ENCODE results near the gene HSD17B2.

HSD17B2 gene

DNA sequence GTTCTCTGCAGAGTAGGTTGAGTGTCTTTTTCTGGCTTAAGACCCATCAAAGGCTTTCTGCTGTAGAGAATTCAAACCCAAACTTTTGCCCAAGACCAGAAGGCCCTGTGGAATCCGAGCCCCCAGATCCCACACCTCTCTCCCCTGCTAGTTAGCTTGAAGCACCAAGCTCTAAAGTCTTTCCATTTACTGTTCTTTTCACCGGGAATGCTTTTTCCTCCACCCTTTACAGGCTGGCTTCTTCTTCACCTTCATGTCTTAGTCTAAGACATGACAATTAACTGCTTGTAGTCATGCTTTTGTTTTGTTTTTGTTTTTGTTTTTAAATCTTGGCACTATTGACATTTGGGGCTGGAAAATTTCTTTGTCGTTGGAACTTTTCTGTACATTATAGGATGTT is 15.5 kb downstream of the HSD17B2 start:
- no peak for DNase-seq (ENCODE audit: low spot score)

DNA sequence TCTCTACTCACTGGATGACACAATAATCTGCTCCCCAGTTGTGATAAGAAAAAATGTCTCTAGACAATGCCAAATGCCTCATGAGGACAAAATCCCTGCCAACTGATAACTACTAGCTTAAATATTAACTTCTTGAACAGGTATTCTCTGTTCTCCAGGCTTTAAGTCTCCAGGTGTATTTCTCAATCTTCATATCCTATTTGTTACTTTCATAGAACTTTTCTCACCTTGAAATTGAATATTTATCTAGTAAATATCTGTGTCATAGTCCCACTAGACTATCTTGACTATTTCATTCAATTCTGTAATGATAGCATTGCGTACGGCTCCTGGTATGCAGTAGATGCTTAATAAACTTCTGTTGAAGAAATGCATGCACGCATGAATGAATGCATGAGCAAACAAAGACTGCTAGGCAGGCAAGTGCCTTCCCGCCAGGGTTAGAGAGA is 15.9 kb downstream of the HSD17B2 start:
- DNase-seq (ENCODE audit: low spot score): no peak

DNA sequence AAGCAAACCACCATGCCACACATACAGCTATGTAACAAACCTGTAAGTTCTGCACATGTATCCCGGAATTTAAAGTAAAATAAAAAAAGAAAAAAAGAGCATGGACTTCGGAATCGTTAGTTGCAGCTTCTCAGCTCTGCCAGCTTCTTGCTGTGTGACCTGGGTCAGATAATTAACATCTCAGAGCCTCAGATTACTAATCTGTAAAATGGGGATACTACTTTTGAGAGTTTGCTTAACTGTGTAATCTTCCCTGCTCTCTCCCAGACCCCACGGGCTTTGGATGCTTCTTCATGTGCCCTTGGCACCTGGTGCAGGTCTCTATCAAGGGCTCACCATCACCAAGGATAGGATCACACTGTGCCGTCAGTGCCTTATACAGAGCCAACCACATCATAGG is 16.6 kb downstream of the HSD17B2 start:
- DNase-seq (ENCODE audit: low spot score): no peak

DNA sequence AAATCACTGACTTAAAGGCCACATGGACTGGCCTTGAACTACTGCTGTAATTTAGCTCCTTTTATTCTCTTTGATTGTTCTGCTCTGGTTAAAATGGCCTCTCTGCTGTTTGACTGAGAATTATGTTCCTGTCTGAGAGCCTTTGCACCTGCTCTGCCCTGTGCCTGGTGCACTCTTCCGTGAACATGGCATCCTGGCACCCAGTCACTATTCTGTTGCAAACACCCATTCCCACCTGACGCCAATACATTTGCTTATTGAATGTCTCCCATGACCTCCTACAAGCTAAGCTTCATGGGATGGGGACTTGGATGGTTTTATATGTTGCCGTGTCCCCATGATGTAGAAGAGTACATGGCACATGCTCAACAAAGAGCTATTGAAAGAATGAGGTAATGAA is 20.1 kb downstream of the HSD17B2 start:
- DNase-seq (ENCODE audit: low spot score): no peak

DNA sequence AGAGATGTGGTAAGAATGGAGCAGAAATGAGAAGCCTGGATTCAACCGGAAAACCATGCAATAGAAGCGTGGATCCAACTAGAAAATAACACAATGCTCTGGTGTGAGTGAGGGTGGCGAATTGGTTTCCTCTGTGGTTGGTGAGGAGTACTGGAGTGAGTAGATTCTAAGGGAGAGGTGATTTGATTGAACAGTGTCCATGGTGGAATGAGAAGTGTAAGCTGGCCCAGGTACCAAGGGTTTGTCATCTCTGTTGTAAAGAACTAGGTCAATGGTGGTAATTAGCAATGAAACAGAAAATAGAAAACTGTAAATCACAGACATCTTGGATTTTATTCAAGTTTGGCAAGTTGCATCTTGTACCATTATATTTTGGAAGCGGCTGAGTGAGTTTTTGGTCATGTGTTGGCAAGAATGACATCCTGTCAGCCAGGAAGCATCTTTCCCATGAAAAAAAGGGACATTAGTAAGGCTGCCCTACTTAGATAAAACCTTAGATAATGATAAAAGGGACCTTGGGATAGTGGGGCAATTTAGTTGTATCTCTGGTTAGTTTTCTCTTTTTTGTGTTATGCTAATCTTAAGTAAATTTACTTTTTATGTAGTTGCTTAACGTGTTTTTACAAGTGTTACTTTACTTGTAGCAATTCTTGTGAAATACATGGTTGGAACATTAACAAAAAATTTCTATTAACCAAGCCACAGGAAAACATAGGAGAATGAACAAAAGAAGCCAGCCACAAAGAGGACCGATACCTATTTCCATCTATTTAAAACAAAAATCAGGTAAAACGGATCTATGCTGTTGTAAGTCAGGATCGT is 20.9 kb downstream of the HSD17B2 start:
- no peak for DNase-seq (ENCODE audit: low spot score)

DNA sequence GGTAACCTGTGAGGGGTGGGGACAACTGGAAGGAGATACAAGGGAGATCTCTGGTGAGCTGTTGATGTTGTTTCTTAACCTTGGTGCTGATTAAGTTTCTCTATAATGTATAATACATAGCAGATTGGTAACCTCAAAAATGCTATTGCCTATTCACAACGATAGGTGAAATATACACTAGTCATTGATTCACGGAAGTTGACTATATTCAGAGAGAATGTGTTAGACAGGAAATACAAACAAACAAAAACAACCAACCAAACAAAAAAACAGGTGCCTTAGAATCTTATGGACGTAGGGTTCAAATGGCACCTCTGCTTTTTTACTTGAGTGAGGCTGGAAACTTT is 21.5 kb downstream of the HSD17B2 start:
- no peak for DNase-seq (ENCODE audit: low spot score)

DNA sequence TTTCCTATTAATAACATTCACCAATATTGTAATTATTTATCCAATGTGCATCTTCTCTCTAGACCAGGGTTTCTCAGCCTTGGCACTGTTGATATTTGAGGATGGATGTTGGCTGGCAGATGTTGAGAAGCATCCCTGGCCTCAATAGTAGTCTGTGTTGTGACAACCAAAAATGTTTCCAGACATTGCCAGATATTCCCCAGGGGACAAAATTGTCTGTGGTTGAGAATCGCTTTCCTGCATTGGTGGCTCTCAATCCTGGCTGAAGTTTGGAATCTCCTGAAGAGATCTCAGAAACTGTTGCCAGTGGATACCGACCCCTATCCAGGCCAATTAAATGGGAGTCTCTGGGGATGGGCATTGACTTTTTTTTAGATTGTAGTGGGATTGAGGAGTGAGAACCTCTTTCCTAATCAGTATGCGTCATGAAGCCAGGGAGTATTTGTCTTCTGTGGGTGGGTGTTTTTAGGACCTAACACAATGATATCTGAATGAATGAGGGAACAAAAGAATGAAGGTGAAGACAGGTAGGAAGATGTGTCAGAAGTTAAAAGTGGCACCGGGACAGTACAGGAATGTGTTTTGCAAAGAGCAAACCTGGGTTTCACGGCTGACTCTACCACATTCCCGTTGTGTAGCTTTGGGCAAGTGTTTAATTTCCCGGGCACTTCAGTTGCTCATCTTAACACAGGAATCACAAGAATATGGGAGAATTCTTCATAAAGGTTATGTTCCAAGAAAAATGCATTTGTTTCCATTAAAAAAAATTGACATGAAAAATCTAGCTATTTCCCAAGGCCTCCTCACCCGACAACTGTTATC is 24.3 kb downstream of the HSD17B2 start:
- no peak for DNase-seq (ENCODE audit: low spot score)

DNA sequence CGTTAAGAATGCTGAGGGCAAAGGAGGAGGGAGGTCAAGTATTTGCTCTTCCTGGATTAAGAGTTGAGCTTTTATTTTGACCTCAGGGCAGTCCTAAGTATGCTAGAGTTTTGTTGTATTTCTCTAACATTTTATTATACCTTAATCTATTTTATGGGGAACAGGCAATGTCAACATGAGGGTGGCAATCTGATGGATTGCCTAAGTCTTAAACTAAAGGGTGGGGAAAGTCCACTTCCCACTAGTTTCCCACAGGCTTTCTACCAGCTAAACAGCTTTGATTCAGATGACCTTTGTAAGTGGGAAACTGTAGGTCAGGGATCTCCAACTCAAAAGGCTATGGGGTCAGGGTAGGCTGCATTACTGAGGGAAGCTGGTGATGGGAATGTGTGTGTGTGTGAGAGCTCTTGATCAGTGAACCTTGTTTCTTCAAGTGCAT is 24.9 kb downstream of the HSD17B2 start:
- DNase-seq (ENCODE audit: low spot score): no peak

DNA sequence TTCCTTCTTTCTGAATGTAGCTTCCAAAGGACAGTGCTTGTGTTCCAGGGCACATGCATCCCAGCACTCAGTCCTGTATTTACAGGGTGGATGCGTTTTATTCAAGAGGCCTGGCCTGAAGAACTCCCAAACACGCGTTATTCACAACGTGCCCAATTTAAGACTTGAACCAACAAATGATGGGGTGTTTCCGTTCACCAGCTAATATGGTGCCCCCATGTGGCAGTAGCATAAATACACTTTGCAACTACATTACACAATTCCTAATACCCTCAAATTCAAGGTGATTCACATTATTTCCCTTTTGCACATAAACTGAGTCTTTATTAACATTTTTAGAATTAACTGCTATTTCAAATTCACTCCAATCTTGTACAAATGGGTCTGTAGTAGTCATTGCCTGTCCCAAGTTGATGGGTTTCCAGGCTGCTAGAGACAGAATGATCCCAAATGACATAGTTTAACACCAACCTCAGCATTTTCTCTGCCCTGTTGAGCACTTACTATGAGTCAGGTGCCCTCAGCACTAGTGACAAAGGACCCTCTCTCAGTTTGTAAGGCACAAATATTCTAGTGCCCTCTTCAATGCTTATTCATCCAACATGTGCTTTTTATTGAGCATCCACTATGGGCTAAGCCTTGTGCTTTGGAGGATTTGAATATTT is 26.9 kb downstream of the HSD17B2 start:
- peak; percentile 25 for DNase-seq (ENCODE audit: low spot score)

DNA sequence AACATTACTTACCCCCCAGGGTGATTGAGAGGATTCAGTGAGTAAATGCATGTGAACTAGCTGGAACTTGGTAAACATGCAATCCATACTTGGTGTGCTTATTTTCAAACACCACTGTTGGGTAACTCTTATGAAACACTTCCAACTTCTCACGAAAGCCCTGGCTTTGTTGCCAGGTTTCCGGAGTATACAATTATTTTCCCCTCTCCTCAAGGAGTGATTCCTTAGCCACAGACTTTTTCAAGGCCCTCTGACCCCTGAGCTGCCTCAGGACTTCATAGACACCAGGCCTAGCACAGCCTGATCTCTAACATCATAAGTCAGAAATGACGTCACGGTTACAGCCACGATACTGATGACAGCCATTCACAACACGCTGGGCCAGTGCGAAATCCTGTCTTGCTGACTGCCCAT is 27.6 kb downstream of the HSD17B2 start:
- no peak for DNase-seq (ENCODE audit: low spot score)

DNA sequence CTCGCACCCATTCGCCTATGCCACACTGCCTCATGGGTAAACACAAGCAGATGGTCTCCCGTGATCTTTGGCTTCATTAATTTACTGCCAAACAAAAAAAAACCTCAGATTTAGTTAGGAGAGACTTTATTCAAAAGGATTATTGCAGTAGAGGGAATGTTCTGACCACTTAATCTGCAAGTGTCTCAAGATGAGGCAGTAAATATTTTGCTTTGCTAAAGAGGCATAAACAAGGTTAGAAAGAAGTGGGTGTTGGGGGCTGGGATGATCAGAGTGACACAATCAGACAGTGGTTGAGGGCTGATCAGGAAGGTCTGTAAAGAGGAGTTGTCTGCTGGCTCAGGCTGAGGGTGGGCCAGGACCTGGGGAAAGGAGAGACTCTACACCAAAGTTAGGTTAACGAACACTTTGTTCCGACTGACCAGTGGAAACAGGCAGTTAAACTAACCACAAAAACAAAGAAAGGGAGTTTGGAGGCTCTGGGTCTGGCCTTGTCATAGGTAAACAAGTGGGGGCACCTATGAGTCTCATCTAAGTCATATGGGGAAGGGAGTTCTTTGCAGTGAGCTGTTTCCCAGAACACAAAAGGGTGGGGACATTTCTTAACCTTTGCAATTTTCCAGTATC is 28.5 kb downstream of the HSD17B2 start:
- DNase-seq (ENCODE audit: low spot score): no peak

DNA sequence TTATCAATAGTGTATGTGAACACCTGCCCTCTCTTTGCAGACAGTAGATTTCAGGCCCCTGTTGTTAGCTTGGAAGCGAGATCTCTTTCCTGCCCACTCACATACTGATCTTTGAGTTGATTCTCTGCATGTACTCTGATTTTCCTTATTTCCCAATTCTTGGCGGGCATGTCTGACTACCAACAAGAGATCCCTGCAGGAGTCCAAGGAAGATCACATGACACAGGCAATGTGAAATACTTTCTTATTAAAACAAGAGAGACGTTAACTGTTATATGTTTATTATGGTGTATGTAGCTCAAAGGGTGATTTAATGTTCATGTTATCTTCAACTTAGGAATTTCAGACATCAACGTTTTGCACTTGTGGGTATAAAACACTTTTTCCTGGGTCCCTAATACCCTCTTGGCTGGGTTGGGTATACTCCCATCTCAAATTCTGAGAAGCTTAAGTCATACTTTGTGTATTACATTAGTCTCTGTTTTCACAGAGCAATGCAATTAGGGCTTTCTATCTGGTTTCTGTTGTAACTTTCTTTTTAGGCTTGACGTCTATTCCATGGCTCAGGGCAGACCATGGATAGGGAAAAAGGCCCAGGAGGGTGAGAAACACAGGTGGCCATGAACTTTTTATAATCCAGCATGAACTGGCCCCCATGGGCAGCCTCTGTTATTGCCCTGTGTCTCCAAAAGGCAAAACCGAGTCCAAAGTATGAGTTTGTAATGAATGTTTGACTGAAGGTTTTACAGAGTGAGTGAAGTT is 32.2 kb downstream of the HSD17B2 start:
- DNase-seq (ENCODE audit: low spot score): no peak

DNA sequence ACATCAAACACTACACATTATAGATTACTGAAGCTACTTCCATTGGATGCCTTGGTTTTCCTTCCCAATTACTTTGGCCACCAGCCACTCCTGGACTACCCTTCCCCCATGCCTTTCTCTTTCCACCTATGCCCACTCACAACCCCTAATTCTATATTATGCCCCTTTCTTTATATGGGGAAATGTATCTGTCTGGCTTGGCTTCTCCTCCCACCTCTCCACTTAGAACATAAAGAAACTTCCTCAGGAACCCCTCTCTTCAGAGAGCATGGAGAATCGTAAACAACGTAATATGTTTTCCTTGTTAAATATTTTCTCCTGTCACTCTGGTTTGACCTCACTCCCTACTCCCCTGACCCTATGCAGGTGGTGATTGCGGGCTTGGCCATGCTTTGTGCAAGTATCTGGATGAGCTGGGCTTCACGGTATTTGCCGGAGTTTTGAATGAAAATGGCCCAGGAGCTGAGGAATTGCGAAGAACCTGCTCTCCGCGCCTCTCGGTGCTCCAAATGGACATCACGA is 32.8 kb downstream of the HSD17B2 start:
- no peak for DNase-seq (ENCODE audit: low spot score)

DNA sequence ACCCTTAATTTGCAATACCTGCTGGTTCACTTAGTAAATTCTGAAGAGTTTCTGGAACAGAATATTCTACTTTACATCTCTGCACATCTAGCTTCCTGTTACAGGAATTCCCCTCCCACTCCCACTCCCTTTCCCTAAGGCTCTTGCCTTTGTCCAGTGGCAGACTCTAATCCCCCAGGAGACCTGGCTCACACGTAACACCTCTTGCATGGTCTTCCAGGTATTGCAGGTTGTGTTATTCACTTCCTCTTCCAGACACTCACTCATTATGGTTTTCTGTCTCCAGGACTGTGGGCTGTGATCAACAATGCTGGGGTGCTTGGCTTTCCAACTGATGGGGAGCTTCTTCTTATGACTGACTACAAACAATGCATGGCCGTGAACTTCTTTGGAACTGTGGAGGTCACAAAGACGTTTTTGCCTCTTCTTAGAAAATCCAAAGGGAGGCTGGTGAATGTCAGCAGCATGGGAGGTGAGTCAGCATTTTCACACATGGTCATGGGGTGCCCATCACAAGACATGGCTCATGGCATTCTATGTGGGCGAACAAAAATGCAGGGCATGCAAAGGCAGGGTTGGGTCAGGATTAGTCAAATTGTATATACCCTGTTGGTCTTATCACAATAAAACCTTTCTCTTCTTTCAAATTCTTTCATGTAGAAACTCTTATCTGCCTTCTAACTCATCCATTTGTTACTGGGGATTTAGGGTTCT is 35.8 kb downstream of the HSD17B2 start:
- no peak for DNase-seq (ENCODE audit: low spot score)

DNA sequence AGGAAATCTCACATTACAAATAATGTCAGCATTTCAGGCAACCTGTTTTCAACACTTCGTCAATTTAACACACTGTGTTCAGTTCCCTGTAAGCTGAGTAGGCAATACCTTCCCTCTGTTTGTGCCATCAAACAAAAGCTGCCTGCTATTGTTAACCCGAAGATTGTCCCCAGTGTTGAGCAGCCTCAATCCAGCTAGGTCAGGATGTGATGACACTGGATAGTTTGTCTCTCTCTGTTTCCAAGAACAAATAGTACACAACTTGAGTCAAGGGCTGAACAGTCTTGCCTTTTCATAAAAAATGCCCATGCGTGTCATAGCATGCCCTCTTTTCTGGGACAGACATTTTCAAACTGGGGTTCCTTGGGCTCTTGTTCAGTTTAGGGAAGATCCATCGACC is 36.4 kb downstream of the HSD17B2 start:
- no peak for DNase-seq (ENCODE audit: low spot score)

DNA sequence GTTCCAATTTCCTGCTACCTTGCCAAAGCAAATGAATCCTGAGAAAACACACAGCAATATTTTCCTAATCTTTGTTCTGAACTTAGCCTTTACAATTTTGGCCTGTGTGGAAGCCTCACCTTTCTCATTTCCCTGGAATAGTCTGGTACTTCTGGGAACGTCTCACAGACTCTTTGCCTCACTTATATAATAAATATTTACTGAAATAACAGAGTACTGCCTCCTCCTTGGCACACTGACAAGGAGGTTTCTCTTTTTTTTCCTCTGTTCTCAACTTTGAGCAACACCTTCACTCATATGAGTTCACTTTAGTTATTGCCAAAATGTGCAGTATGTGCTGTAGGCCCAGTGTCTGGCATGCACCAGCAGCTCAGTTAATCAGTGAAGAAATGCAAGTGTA is 37.3 kb downstream of the HSD17B2 start:
- DNase-seq (ENCODE audit: low spot score): no peak

DNA sequence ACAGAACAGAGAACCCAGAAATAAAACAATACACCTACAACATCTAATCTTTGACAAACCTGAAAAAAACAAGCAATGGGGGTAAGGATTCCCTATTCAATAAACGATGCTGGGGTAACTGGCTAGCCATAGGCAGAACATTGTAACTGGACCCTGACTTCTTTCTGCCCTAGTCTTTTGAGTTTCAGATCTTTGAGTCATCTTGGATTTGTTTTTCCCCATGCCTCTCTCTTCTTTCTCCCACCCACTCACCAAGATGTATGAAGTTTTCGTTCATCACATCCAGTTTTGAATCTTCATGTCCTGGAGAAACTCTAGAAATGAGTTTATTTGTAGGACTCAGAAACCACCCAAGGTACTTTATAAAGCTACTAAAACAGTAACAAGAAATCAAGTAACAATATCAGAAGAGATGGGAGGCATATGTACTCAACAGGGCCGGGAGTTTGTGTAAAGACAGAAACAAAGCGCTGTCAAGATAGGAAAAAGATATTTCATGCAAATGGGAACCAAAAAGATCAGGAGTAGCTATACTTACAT is 39.0 kb downstream of the HSD17B2 start:
- DNase-seq (ENCODE audit: low spot score): no peak

DNA sequence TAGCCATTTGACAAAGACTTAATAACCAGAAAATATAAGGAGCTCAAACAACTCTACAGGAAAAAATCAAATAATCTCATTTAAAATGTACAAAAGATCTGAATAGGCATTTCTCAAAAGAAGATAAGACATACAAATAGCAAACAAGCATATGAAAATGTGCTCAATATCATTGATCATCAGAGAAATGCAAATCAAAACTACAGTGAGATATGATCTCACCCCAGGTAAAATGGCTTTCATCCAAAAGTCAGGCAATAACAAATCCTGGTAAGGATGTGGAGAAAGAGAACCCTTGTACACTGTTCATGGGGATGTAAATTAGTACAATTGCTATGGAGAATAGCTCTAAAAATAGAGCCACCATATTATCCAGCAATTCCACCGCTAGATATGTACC is 43.1 kb downstream of the HSD17B2 start:
- DNase-seq (ENCODE audit: low spot score): no peak

DNA sequence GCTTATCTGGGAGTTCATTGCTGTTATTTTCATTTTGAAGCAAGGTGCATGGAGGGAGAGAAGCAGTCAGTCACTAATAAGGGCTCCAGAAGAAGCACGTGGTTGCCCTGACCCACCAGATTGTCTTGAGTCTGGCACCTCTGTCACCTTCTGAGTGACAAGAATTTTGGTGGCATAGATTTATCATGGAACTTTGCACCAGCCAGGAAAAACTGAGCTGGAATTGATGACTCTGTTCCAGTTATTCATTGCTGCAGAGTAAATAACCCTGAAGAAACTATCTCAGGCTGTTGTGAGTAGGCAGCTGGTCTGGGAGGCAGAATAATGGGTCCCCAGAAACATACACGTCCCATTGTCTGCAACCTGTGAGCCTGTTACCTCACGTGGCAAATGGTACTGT is 44.8 kb downstream of the HSD17B2 start:
- DNase-seq (ENCODE audit: low spot score): no peak

DNA sequence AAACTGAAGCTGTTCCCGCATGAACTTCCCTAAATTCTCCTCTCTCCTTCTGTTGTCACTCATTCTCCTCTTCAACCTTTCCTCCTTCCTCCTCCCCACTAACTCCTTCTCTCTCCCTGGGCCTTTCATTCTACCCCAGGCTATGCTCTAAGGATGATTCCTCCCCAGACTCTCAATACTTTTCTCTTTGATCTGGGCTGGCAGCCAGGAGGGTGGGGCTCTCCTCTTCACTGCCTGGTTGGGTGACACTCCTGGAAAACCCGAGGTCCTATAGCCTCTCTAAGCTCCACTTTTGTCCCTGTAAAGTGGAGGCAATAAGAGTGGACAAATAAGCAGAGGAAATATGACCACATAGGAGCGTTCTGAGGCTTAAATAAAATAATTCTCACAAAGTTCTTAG is 46.2 kb downstream of the HSD17B2 start:
- no peak for DNase-seq (ENCODE audit: low spot score)
